ENCODE results near the gene TTC38.

- no peak for TF ChIP-seq CTCF (IDR thresholded peaks at IDR 0.05)
- TF ChIP-seq POLR2AphosphoS5 (IDR thresholded peaks at IDR 0.05) = no peak
Observed at GRCh38 chr22:46297151-46297812, 29.5 kb downstream of the TTC38 start.
